Stimulated activated CD4-positive, alpha-beta T cell treated with anti-CD3 and anti-CD28 coated beads, TNF-alpha, amount 100 ng/mL, for 48 hours (primary cell): ENCODE data around the gene MGA.
"Not testable (repeated sequence)": the region's sequence is repeated elsewhere in the genome, so short reads cannot be mapped to it uniquely, and the experiment has no call there.

Experiments
- DNase-seq, 3 donors: peaks; one replicate each; pipeline ENCODE4 v3.0.0-alpha.2; 2020; ENCODE audit warnings: low read depth in 3 of 3

Gene MGA

GRCh38 chr15:41714291-41714690 lies 54.1 kb downstream of the MGA start:
- DNase-seq = no peak

- DNase-seq = no peak
Observed at GRCh38 chr15:41716864-41717263, 56.7 kb downstream of the MGA start.

GRCh38 chr15:41727143-41727542 lies 66.9 kb downstream of the MGA start:
- DNase-seq = no peak

- not testable (repeated sequence) for DNase-seq
Observed at GRCh38 chr15:41728061-41728460, 67.9 kb downstream of the MGA start.

GRCh38 chr15:41730543-41730942 lies 70.3 kb downstream of the MGA start:
- DNase-seq = no peak

- no peak for DNase-seq
Observed at GRCh38 chr15:41732483-41732882, 72.3 kb downstream of the MGA start.

- no peak for DNase-seq
Observed at GRCh38 chr15:41734079-41734478, 73.9 kb downstream of the MGA start.

GRCh38 chr15:41735046-41735445 lies 74.8 kb downstream of the MGA start:
- DNase-seq = no peak

GRCh38 chr15:41735492-41735891 lies 75.3 kb downstream of the MGA start:
- not testable (repeated sequence) for DNase-seq

- no peak for DNase-seq
Observed at GRCh38 chr15:41746802-41747201, 86.6 kb downstream of the MGA start.

GRCh38 chr15:41756198-41756597 lies 96.0 kb downstream of the MGA start:
- DNase-seq = no peak

GRCh38 chr15:41772720-41773331 lies 112.6 kb downstream of the MGA start:
- DNase-seq = no peak

GRCh38 chr15:41773332-41773728 lies 113.1 kb downstream of the MGA start:
- DNase-seq = no peak

- no peak for DNase-seq
Observed at GRCh38 chr15:41773729-41774061, 113.5 kb downstream of the MGA start.

GRCh38 chr15:41774062-41774881 lies 114.1 kb downstream of the MGA start, which contains the start of gene MAPKBP1:
TSS of gene MAPKBP1 (plus strand) at chr15:41774484. CDS start at chr15:41775276, 792 bp downstream.
- DNase-seq = peak; percentile 94 to 96 (median 95)

- DNase-seq = no peak
Observed at GRCh38 chr15:41774882-41775417, 114.7 kb downstream of the MGA start.

- DNase-seq = no peak
Observed at GRCh38 chr15:41775651-41776050, 115.4 kb downstream of the MGA start.

- no peak for DNase-seq
Observed at GRCh38 chr15:41777421-41777973, 117.3 kb downstream of the MGA start.

GRCh38 chr15:41778521-41778920 lies 118.3 kb downstream of the MGA start:
- DNase-seq = no peak

- no peak for DNase-seq
Observed at GRCh38 chr15:41779662-41780157, 119.5 kb downstream of the MGA start.

GRCh38 chr15:41780266-41780665 lies 120.1 kb downstream of the MGA start:
- no peak for DNase-seq

GRCh38 chr15:41780727-41781126 lies 120.5 kb downstream of the MGA start:
- DNase-seq = no peak
